Measurements from ENCODE around the gene PTPN1.

Gene PTPN1

DNA sequence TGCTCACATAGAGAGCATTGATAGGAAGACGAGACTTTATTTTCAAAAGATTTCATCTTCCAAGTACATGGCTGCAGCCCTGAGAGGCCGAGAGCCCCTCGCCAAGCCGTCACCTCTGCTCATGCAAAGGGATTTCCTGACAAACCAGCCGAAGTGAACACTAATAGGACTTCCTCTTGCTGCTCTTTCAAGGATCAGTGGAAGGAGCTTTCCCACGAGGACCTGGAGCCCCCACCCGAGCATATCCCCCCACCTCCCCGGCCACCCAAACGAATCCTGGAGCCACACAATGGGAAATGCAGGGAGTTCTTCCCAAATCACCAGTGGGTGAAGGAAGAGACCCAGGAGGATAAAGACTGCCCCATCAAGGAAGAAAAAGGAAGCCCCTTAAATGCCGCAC is 69.3 kb downstream of the PTPN1 start:
- no peak for TF ChIP-seq CTCF (IDR thresholded peaks at IDR 0.05; ENCODE audit: low read depth, low read length)
- H3K4me3 ChIP-seq (ENCODE audit: low read depth, low read length) = no peak overlapping the region

GRCh38 chr20:50580016-50580747 is 70.0 kb downstream of the PTPN1 start:
- no peak overlapping the region for H3K4me3 ChIP-seq (ENCODE audit: low read depth, low read length)
- TF ChIP-seq CTCF (IDR thresholded peaks at IDR 0.05; ENCODE audit: low read depth, low read length) = peak; percentile 60

- no peak overlapping the region for H3K4me3 ChIP-seq (ENCODE audit: low read depth, low read length)
Measured at GRCh38 chr20:50580842-50581544, 70.8 kb downstream of the PTPN1 start.

DNA sequence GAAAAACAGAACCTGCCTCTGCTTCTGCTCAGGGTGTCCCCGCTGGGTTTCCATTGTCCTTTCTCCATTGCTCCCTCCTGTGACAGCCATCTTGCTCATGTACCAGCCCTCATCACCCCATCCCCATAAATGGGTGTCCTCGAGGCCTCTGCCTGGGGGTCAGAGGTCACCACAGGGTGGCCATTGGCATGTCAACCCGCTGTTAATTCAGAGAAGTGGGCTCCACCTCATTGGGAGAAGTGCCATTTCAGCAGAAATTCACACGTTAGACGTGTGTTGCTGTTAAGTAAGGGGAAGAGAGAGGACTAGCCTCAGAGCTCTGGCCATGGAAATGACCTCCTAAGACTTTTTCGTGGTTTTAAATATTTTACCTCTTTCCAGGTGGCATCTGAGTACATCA is 71.9 kb downstream of the PTPN1 start:
- H3K4me3 ChIP-seq (ENCODE audit: low read depth, low read length) = no peak overlapping the region
- no peak for TF ChIP-seq CTCF (IDR thresholded peaks at IDR 0.05; ENCODE audit: low read depth, low read length)

More at GRCh38 chr20:50580842-50581544, 70.8 kb downstream of the PTPN1 start:
- no peak for TF ChIP-seq CTCF (IDR thresholded peaks at IDR 0.05; ENCODE audit: low read depth, low read length)

DNA sequence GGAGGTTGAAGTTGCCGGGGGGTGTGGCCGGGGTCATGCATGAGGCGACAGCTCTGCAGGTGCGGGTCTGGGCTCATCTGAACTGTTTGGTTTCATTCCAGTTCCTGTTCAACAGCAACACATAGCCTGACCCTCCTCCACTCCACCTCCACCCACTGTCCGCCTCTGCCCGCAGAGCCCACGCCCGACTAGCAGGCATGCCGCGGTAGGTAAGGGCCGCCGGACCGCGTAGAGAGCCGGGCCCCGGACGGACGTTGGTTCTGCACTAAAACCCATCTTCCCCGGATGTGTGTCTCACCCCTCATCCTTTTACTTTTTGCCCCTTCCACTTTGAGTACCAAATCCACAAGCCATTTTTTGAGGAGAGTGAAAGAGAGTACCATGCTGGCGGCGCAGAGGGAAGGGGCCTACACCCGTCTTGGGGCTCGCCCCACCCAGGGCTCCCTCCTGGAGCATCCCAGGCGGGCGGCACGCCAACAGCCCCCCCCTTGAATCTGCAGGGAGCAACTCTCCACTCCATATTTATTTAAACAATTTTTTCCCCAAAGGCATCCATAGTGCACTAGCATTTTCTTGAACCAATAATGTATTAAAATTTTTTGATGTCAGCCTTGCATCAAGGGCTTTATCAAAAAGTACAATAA is 72.5 kb downstream of the PTPN1 start:
- TF ChIP-seq CTCF (IDR thresholded peaks at IDR 0.05; ENCODE audit: low read depth, low read length) = no peak

GRCh38 chr20:50583442-50584150 is 73.4 kb downstream of the PTPN1 start:
- no peak for TF ChIP-seq CTCF (IDR thresholded peaks at IDR 0.05; ENCODE audit: low read depth, low read length)

More for the DNA sequence above, 72.5 kb downstream of the PTPN1 start:
- no peak overlapping the region for H3K4me3 ChIP-seq (ENCODE audit: low read depth, low read length)

More at GRCh38 chr20:50583442-50584150, 73.4 kb downstream of the PTPN1 start:
- no peak overlapping the region for H3K4me3 ChIP-seq (ENCODE audit: low read depth, low read length)
